ENCODE results near the gene NEK6. TPM values are rescaled to one million over a fixed set of nuclear protein-coding genes. Genes with fewer than 3 reads are reported as not detected.

NEK6 gene
- total RNA-seq, 4 donors from 2014 or later = 25.3 to 53.1 (median 43.3) TPM

DNA sequence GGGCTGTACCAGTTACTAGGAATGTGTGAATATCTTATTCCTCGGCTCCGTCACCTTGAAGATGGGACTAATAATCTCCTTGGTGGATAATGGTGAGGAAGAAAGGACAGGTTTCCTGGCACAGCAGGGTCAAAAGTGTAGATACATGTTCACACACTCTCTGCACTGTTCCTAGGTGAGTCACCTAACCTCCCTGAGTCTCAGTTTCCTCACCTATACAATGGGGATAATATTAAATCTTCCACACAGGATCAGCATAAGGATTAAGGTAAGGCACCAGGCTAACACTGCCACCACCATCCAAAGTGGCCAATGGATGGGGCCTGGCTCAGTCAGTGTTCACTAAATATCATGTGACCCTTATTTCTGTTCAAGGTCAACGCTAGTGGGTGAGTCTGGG, 90.6 kb downstream of the NEK6 start:
- Histone ChIP-seq H3K36me3 (peaks cover 4 to 99% (median 14%) of the 10 kb centered on the region in 3 donors), H3K4me1 (peaks cover 0 to 4% (median 0%) of the 10 kb centered on the region in 4 donors), H3K27ac (no peak overlapping the region), H3K9me3 (no peaks in the 10 kb centered on the region), H3K27me3 (no peaks in the 10 kb centered on the region), H3K4me3 (no peak overlapping the region)
- WGBS, 2 donors = 89 to 94% methylated on average over 3 of the region's 3 CpGs
- peak in 1 of 2 donors; percentile 8 for DNase-seq (ENCODE audit: low spot score in 2 of 2)
- no peak for TF ChIP-seq EP300 (IDR thresholded peaks at IDR 0.05)
- TF ChIP-seq, protein P1, sequence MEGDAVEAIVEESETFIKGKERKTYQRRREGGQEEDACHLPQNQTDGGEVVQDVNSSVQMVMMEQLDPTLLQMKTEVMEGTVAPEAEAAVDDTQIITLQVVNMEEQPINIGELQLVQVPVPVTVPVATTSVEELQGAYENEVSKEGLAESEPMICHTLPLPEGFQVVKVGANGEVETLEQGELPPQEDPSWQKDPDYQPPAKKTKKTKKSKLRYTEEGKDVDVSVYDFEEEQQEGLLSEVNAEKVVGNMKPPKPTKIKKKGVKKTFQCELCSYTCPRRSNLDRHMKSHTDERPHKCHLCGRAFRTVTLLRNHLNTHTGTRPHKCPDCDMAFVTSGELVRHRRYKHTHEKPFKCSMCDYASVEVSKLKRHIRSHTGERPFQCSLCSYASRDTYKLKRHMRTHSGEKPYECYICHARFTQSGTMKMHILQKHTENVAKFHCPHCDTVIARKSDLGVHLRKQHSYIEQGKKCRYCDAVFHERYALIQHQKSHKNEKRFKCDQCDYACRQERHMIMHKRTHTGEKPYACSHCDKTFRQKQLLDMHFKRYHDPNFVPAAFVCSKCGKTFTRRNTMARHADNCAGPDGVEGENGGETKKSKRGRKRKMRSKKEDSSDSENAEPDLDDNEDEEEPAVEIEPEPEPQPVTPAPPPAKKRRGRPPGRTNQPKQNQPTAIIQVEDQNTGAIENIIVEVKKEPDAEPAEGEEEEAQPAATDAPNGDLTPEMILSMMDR (IDR thresholded peaks at IDR 0.05) = no peak
- TF ChIP-seq POLR2A (IDR thresholded peaks at IDR 0.05) = no peak

DNA sequence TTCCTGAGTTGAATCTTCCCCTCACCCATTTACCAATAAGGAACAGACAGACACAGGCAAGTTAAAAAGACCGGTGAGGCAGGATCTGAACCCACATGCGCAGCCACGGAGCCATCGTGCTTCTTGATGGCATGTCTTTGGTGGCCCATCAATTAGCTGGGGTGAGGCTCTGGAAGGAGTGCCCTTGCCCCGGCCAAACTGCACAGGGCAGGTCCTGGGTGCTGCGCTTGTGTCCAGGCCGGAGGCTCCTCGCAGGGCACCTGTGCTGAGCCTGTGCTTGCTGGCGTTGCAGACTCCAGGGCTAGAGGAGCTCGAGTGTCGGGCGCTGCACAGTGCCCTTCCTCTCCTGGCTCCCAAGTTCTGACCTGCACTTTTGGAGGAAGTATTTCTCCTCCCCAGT, 91.1 kb downstream of the NEK6 start:
- peaks cover 4 to 99% (median 11%) of the 10 kb centered on the region in 3 donors for H3K36me3 ChIP-seq

DNA sequence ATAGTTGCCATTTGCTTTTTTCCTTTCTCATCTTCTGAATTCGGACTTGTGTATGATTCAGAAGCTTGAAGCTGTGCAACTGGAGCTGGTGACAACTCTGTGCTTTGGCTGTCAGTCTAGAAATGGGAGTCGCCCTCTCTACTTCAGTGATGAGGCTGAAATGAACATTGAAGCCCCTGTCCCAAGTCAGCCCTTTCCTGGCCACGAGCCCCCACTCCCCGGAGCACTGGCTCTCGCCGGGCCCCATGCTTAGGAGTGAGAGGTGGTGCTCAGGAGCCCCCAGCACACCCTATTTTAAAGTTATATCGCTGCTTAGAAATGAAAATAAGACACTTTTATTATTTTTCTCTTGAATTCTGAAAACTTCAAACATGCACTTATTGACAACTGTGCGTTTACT, 91.5 kb downstream of the NEK6 start:
- no peak for DNase-seq (ENCODE audit: low spot score in 2 of 2)
- TF ChIP-seq POLR2A (IDR thresholded peaks at IDR 0.05) (no peak), EP300 (IDR thresholded peaks at IDR 0.05) (no peak)
- TF ChIP-seq, protein P1 (IDR thresholded peaks at IDR 0.05) = no peak
- H3K4me3 ChIP-seq = no peak overlapping the region
- peaks cover 0 to 7% (median 0%) of the 10 kb centered on the region in 4 donors for H3K4me1 ChIP-seq
- no peak overlapping the region for H3K27ac ChIP-seq
- no peaks in the 10 kb centered on the region for H3K9me3 ChIP-seq
- WGBS, 2 donors = 81 to 85% methylated on average over 8 of the region's 8 CpGs
- H3K27me3 ChIP-seq = no peaks in the 10 kb centered on the region
- peaks cover 4 to 99% (median 10%) of the 10 kb centered on the region in 3 donors for H3K36me3 ChIP-seq

More for the DNA sequence above, 91.1 kb downstream of the NEK6 start:
- TF ChIP-seq EP300 (IDR thresholded peaks at IDR 0.05) (no peak), POLR2A (IDR thresholded peaks at IDR 0.05) (no peak)
- TF ChIP-seq, protein P1 (IDR thresholded peaks at IDR 0.05) = no peak
- Histone ChIP-seq H3K27me3 (no peaks in the 10 kb centered on the region), H3K27ac (no peak overlapping the region), H3K4me3 (no peak overlapping the region), H3K4me1 (peaks cover 0 to 3% (median 0%) of the 10 kb centered on the region in 4 donors), H3K9me3 (no peaks in the 10 kb centered on the region)
- 88 to 93% methylated on average over 12 of the region's 12 CpGs for WGBS, 2 donors
- peak in 1 of 2 donors; percentile 10 for DNase-seq (ENCODE audit: low spot score in 2 of 2)

DNA sequence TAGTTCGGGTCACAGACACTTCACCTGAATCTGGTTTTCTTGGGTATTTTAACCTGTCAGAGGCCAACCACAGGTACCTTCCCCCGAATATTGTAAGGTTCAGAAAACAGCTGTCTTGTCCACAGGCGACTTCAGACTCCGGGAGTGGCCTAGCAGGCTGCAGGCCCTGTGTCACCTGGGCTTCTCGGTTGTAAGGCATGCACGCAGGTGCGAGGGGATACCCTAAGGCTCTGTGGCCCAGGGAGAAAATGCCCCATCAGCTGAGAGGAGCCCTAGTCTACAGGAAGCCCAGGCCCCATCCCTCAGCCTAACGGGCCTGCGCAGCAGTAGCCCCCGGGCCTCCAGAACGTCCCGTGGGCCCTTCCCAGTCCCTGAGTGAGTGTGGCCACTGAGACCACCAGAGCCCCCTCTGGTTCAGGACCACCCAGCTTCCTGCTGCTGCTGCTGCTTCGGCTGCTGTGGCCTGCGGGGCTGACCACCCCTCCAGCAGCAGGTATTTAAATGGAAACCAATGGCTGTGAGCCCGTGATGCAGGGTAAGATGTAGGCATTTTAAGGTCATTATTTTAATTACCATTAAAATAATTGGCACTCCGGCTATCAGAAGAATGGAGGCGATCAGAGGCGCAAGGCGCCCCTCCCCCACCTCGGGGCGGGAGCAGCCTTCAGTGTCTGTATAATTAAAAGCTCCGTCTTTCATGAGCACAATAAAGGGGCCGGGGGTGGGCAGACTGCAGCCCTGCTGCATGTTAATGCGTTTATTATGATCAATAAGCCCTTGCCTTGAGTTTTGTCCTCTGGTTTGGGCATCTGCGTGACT, 92.1 kb downstream of the NEK6 start:
- peaks cover 0 to 13% (median 0%) of the 10 kb centered on the region in 4 donors for H3K4me1 ChIP-seq
- no peaks in the 10 kb centered on the region for H3K9me3 ChIP-seq
- DNase-seq (ENCODE audit: low spot score in 2 of 2) = no peak
- TF ChIP-seq EP300 (IDR thresholded peaks at IDR 0.05) (no peak), POLR2A (IDR thresholded peaks at IDR 0.05) (no peak)
- TF ChIP-seq, protein P1 (IDR thresholded peaks at IDR 0.05) = no peak
- peaks cover 4 to 99% (median 10%) of the 10 kb centered on the region in 3 donors for H3K36me3 ChIP-seq
- H3K27ac ChIP-seq = peak overlapping the region in 1 of 4 donors; percentile 32
- no peaks in the 10 kb centered on the region for H3K27me3 ChIP-seq
- H3K4me3 ChIP-seq = no peak overlapping the region
- 74 to 86% methylated on average over 25 of the region's 25 CpGs for WGBS, 2 donors

Measured in tibial nerve (tissue), 4 donors.